Measurements from ENCODE around the gene FAM72D.
"Not testable (repeated sequence)": the region's sequence is repeated elsewhere in the genome, so short reads cannot be mapped to it uniquely, and the experiment has no call there.

FAM72D gene

DNA sequence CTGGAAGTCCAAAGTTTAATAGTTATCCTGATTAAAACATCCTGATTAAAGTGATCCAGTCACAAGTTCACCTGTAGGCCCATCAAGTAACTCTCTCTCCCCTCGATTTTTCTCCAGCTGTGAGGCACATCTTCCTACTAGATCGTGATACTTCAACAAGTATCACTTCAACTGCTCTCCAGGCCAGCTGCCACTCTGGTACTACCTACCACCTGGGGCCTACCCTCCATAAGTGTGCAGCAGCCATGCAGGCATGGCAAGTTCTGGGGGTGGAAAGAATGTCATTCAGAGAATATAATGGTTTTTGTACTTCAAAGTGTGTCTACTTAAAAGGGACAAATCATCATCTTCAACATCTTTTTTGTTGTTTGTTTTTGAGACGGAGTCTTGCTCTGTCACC, 15.6 kb upstream of the FAM72D start:
- not testable (repeated sequence) for FAIRE-seq; DNase-seq (ENCODE audit: insufficient read length)

DNA sequence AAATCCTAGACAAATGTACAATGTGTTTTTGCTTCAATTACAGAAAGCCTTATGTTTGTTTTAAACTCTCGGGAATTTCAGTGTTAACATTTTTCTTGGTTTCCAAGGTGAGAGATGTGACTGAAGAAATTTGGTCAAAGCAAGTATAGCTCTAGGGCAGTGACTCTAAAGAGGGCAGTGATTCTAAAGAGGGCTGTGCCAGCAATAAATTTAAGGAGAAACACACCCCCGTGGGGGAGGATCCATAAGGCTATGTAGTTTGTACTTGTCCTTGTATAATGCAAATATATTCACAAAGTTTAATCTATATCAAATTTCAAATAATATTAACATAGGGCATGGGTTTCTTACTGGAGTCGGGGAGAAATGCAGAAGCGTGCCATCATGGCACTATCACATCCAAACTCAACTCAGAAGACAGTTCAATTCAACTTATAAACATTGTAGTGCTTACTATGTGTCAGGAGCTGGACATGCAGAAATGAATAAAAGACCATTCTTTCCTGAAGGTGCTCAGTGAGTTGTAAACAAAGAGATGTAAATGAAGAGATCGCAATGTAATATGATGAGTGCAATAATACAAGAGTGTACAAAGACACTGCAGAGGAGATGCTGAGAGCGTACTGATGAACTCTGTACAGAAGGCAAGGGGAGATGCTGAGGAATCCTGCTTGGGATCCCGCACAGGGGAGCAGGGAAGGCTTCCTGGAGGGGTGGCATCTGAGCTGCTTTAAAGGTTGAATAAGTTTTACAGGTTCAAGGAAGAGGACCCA, 13.1 kb upstream of the FAM72D start:
- FAIRE-seq; DNase-seq (ENCODE audit: insufficient read length): not testable (repeated sequence)

DNA sequence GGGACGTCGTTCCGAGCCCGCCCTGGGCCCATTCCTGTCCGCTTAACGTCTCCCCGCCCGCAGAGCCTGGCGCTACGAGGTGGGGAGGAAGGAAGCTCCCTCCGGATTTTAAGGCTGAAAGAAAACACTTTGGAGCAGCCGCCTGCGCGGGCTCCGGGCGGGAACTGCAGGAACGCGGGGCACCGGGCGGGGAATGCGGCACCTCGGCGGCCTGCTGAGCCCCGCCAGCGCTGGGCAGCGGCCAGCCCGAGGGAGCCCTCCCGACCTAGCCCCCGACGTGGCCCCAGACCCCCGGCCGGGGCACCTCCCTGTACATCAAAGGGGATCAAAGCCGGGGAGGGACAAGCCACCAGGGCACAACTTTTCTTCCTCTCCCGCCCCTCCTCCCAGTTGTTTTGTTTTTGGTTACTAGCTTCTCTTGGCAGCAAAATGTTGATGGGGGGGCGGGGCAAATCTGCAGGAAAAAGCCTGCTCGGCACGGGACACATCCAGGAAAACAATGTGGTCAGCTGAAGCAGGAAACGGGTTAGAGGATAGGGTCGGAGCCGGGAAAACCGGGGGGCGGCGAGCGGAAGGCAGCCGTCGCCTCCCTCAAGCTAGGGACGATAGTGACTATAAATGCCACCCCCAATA, 2.1 kb upstream of the FAM72D start:
- not testable (repeated sequence) for DNase-seq (ENCODE audit: insufficient read length); FAIRE-seq

DNA sequence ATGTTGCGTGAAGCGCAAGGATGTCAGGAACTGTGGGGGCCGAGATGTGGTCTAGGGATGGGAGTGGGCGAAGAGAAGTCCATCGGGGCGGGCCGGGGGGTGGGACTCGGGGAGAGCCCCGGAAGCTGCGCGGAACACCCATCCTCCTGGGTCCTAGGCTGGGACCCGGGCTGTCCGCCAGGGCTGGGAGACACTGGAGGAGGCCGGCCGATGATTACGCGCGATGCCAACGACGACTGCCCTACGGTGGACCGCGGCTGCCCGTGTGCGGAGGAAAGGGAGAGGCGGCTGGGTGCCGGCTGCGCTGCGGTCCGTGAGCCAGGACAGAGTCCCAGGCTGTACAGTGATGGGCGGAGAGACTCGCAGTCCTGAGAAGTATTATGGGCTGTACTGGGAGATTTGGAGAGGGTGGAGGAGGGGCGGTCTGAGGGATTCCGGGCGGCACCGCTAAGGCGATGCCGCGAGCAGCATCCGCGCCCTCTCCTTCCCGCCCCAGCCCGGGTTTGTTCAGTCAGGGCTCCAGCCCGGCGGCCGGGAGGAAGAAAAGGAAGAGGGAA, 1.0 kb upstream of the FAM72D start:
- DNase-seq (ENCODE audit: insufficient read length); FAIRE-seq: not testable (repeated sequence)

DNA sequence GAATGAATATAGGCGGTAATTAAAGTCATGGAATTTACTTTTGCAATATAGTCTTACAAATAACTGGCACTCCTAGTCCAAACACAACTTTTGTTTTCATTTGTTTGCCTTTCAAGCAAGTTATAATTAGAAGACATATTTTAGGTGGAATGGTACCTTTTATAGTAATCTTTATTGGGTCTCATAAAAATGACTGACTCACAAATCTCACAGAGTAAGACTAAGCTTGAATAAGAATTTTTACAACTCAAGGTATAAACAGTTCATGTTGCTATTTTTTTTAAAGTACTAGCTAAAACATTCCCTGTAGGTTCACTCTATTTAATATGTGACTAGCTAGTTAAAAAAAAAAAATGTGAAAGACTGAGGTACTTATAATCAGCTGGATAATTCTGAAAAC, 6.0 kb downstream of the FAM72D start:
- not testable (repeated sequence) for DNase-seq (ENCODE audit: insufficient read length); FAIRE-seq

- not testable (repeated sequence) for FAIRE-seq; DNase-seq (ENCODE audit: insufficient read length)
These were observed 7.5 kb downstream of the FAM72D start for GRCh38 chr1:145103294-145103693.

- DNase-seq (ENCODE audit: insufficient read length); FAIRE-seq: not testable (repeated sequence)
These were observed 15.9 kb downstream of the FAM72D start for GRCh38 chr1:145111674-145112073.

GRCh38 chr1:145112703-145113102, 16.9 kb downstream of the FAM72D start:
- DNase-seq (ENCODE audit: insufficient read length); FAIRE-seq: not testable (repeated sequence)

DNA sequence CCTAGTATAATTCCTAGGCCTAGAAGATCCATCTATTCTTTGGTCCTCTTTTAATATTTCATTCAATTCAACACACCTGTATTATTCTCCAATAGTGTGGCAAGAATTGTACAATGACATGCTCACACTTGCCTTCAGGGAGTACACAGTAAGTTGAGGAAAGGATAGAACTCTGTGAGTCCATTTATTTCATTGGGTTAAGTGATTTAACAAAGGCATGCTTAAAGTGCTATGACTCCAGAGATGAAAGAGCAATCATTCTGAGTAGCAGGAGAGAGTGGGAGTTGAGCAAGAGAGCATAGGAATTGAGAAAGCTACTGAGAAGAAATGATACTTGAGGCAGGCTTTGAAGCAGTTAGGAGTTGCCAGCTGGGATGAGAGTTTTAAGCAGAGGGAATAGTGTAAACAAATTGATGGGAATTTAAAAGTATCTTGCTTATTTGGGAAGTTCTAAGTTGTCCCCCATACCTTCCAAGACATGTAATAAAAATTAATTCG, 18.8 kb downstream of the FAM72D start:
- not testable (repeated sequence) for DNase-seq (ENCODE audit: insufficient read length); FAIRE-seq

DNA sequence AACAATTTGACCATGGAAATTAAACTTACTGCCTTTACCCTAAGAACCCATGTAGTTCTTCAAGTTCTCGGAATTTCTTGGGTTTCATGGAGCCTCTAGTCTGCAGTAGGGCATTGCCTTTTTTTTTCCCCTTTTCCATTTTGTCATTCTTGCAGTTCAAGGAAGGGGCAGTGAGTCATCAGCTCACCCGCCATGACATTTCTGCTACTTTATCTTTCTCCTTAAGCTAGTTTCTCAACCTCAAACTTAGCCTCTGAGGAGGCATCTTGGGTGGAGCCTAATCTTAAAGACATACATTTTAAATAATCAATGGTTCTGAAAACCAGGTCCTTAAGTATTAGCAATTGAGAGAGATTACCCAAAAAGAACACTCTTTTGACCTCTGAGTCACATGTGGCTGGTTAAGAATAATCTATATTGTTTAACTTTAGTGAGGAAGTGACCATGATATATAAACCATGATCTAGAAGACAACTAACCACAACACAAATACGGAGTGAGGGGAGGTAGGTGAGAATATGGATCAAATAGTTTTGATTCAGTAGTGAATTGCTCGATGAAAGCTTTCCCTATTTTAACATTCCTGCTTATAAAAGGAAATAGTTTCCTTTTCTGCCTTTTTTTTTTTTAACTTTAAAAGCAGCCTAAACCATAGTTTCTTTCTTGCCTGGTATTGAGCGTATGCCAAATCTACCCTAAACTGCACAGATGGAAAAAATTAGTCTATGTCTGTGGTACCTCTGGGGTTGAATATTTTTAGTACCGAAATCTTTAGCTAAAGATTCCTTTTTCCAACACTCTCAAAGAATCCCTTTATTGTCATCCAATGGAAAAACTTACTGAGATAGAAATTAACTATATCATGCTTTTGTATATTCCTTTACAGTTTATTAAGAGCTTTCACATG, 20.1 kb downstream of the FAM72D start:
- not testable (repeated sequence) for FAIRE-seq; DNase-seq (ENCODE audit: insufficient read length)

DNA sequence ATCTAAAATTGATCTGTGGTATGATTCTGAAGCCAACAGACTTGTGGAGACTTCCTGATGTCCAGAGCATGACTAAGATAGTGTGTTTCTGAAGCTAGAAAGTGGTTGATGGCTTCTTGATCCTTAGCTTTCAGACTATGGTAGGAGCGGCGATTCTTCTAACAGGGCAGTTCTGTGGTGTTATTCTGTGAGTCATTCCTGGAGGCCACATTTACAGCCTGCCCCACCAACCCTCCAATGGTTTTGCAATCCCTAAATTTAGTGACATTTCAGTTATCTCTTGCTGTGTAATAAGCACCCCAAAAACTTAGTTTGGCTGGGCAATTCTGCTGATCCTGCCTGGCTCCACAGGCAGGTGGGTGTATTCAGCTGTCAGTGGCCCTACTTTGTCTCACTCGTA, 24.1 kb downstream of the FAM72D start:
- not testable (repeated sequence) for FAIRE-seq; DNase-seq (ENCODE audit: insufficient read length)

DNA sequence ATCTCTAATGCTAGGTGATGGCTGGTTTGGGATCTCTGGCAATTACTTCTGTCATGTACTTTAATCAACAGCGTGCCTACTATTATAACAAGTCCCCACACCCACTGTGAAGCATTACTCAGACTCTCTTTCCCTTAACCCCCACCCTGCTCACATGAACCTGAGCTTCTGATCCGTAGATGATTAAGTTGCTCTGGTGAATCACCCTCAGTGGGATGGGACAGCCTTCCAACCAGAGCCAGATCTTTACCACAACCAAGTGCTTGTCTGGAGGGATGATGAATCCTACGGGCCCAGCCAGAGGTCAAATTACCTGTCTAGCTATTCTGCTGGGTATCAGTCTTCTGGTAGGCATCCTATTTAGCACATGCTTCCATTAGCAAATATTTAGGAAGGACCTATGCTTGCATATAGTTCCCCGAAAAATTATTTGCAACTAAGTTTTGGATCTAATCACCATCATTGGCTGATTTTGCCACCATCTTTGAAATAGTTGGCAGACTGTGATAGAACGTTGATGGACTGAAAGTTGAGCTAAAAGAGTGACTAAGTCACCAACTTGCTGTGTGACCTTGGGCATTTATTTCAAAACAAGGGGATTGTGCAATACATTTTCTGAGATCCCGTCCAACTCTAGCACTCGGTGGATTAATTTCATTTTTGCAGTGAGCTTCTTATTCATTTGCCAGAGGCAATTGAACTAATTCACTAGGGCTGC, 26.7 kb downstream of the FAM72D start:
- FAIRE-seq; DNase-seq (ENCODE audit: insufficient read length): not testable (repeated sequence)

- DNase-seq (ENCODE audit: insufficient read length); FAIRE-seq: not testable (repeated sequence)
These were observed 27.3 kb downstream of the FAM72D start for GRCh38 chr1:145123062-145123395.

DNA sequence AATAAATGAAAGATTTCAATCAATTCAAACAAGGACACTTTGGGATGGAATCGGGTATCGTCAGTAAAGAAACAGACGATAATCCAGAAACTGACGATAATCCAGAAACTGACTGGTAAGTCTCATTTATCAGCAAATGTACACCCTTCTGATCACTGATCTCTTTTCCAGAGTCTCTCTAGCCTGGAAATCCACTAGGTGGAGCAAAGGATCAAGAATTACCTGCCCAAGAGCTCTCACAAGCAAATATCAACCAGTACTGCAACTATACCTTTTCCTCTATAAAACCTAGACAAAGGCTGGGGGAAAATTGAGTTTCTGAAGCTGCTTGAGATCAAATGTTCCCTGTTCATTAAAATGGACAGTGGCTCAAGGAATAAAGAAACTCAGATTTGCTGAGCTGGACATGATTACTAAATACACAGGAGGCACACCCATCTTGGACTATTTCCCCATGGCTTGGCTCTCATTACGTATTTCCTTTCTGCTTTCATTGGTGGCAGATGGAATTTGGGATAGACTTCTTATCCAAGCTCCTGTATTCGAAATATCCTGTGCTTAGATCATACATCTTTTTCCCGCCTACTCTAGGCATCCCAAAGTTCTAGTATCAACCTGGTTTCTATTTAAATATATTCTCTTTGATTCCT, 28.3 kb downstream of the FAM72D start:
- not testable (repeated sequence) for DNase-seq (ENCODE audit: insufficient read length); FAIRE-seq

DNA sequence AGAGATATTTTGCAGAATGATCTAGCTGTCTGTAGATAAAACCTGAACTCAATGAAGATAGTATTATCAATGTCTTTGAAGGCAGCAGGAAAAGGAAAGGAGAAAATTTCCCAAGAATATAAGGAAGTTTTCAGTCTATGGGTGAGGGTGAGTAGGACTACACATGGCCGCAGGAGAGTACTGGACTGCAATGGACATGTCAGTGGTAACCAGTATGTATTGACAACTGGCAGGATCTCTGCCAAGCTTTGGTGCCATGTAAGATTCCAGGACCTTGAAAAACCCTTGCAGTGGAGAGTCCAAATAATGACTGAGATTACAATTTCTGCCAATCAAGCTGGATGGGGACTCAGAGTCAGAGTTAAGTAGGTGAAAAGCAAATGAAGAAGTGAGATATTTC, 29.3 kb downstream of the FAM72D start:
- not testable (repeated sequence) for FAIRE-seq; DNase-seq (ENCODE audit: insufficient read length)

GRCh38 chr1:145127144-145127543, 31.4 kb downstream of the FAM72D start:
- not testable (repeated sequence) for FAIRE-seq; DNase-seq (ENCODE audit: insufficient read length)

DNA sequence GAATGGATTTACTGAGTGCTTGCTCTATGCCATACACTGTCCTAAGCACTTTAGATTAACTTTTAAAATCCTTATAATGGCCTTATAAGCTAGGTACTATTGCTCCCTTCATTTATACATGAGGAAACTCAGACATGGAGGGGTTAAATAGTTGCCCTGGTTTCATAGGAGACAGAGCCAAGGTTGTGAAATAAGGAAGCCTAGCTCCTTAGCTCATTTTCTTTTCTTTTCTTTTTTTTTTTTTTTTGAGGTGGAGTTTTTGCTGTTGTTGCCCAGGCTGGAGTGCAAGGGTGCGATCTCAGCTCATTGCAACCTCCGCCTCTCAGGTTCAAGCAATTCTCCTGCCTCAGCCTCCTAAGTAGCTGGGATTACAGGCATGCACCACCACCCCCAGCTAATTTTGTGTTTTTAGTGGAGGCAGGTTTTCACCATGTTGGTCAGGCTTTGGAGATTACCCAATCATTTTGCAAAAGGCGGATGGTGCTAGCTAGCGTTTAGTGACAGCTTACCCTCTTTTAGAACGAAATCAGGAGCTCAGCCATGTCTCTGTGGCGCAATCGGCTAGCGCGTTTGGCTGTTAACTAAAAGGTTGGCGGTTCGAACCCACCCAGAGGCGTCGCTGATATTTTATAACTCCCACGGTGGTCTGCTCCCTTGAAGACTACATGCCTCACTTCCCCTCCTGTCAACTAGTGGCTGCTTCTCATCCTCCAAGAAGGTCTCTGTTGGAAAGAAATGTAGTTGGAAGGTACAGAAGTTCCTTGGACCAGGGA, 33.1 kb downstream of the FAM72D start:
- FAIRE-seq; DNase-seq (ENCODE audit: insufficient read length): not testable (repeated sequence)

GRCh38 chr1:145134476-145134875, 38.7 kb downstream of the FAM72D start:
- FAIRE-seq; DNase-seq (ENCODE audit: insufficient read length): not testable (repeated sequence)

Measured in GM12892 (cell line).